Astrocyte of the hippocampus (primary cell): ENCODE data around the gene GTSF1L.
"Not testable (repeated sequence)": the region's sequence is repeated elsewhere in the genome, so short reads cannot be mapped to it uniquely, and the experiment has no call there.

ENCODE experiments used
- DNase-seq: peaks from one replicate; pipeline ENCODE4 v3.0.0; 2011; ENCODE audit warnings: low read depth, low spot score

The GTSF1L gene

DNA sequence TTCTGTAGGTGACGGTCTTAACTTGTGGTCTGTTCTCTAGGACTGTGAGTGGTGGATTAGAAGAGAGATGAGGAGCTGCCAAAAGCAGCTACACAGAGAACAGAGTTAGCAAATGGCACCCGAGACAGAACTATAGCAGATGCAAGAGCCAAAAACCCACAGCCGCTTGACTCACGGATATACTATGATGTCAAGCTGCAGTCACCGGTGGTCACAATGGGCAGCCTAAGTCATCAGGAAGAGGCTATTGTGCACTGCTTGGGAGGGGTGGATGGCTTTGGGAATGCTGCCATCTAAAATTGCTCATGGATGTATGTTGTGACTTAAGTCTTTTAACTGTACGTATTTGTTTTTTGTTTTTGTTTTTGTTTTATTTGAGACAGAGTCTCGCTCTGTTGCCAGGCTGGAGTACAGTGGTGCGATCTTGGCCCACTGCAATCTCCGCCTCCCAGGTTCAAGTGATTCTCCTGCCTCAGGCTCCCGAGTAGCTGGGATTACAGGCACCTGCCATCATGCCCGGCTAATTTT lies at the start of gene GTSF1L:
Gene GTSF1L (minus strand): TSS at position 192 of the 528 bp plus-strand sequence. CDS start 308 bp downstream, outside the sequence.
- peak; percentile 84 for DNase-seq

GRCh38 chr20:43774754-43775153 lies 48.0 kb upstream of the GTSF1L start:
- DNase-seq: no peak

- no peak for DNase-seq
Measured at GRCh38 chr20:43771503-43772190, 44.8 kb upstream of the GTSF1L start.

GRCh38 chr20:43770342-43770741 lies 43.5 kb upstream of the GTSF1L start:
- DNase-seq: no peak

DNA sequence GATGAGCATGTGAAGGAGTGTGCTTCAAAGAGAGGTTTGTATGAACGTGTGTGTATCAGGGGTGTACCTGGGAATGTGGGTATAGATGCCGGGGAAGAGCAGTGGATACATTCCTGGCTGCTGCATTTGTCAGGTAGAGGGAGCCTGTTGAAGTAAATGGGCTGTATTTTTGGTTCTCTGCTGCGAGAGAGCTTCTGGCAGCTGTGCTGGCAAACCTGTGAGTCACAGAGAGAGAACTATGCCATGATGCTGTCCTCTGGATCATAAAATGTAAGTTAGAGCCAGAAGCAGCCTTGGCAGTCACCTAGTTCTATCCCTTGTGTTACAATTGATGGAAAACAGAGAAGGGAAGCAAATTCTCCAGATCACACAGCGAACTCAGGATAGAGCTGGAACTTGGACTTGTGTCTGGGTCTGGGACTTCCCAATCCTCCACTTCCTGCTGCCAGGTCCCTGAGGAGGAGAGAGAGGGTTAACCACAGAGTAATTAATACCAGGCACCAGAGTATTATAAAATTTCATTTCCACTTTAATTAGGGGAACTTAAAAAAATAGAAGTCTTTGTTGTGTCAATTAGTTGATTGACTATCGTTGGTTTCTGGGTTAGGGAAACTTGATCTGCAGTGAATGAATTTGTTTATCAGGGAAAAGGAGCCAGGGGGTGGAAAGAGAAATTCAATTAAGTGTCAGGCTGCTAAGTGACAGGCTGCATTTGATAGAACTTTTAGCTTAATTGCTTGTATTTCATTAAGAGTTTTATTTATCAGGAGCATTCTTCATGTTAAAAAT lies 41.1 kb upstream of the GTSF1L start:
- peak; percentile 72 for DNase-seq

DNA sequence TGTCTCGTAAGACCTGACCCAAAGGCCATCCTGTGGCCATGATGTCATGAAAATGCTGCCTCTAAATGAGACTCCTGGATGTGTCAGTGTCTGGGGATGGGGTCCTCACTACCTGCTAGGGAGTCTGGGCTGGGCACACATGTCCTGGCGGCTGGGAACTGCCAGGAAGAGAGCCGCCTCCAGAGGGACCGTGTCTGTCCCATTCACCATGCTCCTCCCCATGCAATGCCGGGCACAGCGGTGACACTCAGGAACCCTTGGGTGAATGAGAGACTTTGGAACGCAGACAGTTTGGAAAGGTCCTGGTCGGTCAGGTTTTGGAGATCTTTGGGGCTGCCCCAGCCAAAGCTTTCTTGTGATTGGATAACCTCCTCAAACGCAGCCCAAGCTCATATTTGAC lies 40.1 kb upstream of the GTSF1L start:
- DNase-seq: no peak

DNA sequence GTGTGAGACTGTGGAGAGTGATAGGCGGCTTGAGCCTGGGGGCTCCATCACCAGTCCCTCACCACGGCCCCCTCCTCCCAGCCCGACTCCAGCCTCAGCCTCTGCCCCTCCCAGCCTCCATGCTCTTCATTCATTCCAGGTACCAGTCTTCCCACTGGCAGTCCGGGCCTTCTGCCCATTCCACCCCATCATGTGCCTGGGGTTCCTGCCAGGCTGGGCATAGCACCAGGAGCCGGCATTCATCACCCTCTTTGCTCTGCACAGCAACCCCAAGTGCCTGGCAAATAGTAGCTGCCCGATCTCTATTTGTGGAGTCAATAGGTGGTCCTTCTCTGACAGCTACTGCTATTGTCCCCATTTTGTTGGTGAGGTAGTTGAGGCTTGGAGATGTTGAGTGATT lies 39.6 kb upstream of the GTSF1L start:
- peak; percentile 56 for DNase-seq

GRCh38 chr20:43765916-43766315 lies 39.1 kb upstream of the GTSF1L start:
- DNase-seq: peak; percentile 34

DNA sequence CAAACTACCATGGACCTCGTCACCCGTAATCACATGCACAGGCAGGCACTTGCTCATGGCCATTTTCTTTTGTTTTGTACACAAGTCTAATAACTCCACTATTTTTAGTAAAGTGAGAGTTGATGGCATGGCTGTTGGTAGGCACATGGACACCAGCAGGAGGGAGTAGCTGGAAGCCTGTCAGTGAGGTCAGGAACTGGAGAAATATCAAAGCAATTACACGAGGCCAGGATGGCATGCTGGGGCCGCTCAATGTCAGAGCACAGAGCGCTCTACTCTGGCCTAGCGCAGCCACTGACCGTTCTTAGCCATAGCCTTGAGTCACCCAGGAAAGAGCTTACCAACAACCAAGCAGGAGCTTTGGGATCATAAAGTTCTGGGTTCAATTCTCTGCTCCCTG lies 36.1 kb upstream of the GTSF1L start:
- DNase-seq: no peak

DNA sequence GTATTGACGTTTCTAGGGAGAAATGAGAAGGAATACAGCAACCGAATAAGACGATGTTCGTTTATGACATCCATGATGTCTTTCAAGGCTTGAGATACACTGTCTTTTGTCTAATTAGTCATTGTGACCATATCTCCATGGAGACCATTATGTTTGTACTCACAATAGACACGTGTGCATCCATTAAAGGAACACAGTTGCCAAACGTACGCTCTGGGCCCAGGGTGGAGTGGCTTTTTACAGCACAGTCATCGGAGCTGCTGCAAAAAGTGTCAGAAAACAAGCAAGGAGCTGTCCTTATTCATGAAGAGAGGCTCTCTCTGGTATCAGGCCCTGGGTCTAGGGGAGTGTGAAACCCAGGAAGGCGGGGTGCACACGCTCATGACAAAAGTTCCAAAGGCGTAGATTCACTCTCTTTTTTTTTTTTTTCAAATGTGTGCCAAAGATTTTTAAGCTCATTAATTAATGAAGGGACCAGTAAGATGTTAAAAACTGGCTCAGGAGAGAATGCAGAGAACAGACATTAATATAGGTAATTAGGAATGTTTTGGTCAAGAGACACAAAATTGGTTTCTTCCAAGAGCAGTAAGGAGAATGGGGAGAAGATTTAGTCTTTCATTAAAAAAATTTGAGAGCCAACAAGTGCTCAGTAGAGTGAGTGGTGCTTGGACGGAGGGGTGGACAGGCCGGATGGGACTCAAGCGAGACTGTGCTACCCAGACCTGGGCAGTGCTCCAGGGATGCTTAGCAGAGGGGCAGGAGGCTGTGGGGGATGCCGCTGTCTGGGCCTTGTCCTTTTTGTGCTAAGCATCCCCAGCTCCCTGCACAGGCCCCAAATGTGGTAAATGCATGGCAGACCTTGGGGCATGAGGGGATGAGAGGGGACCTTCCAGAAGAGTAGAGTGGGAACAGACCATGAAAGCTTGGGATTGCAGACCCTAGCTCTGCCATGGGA lies 34.9 kb upstream of the GTSF1L start:
- DNase-seq: peak; percentile 39

DNA sequence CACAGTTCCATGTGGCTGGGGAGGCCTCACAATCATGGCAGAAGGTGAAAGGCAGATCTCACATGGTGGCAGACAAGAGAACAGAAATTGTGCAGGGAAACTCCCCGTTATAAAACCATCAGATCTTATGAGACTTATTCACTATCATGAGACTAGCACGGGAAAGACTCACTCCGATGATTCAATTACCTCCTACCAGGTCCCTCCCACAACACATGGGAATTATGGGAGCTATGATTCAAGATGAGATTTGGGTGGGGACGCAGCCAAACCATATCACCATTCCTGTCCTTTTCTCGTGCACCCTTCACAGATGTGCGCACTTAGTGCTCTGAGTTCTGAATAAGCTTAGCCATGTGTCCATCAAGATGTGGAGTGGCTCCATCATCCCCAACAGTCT lies 31.1 kb upstream of the GTSF1L start:
- not testable (repeated sequence) for DNase-seq

GRCh38 chr20:43755851-43756250 lies 29.0 kb upstream of the GTSF1L start:
- peak; percentile 48 for DNase-seq

DNA sequence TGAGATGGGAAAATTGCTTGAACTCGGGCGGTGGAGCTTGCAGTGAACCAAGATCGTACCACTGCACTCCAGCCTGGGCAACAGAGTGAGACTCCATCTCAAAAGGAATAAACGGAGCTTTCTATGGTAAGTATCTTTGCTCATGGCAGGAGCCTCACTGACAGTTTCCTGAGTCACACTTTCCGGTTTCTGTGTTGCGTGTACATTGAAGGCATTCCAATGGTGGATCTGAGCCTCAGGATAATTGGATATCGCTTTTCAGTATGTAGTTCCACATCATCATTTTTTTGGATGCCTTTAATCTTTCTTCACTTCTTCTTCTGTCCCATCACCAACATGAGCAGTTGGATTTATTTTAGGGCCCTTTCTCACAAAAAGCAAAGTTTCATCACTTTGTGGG lies 28.6 kb upstream of the GTSF1L start:
- no peak for DNase-seq

GRCh38 chr20:43752561-43753301 lies 25.9 kb upstream of the GTSF1L start:
- DNase-seq: peak; percentile 88

DNA sequence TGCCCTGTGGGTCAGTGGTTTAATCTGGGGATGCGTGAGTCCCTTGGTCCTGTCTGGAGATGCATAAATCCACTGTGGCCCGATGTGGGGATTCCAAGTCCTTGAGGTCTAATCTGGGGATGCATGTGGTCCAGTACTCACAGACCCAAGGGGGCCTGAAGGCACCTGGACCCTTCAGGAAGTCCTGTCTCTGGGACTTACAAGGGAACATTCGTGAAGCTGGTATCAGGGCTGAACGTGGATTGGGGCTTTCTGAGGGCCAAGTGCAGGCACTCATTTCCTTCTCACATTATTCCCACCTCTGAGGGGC lies 25.2 kb upstream of the GTSF1L start:
- DNase-seq: no peak

DNA sequence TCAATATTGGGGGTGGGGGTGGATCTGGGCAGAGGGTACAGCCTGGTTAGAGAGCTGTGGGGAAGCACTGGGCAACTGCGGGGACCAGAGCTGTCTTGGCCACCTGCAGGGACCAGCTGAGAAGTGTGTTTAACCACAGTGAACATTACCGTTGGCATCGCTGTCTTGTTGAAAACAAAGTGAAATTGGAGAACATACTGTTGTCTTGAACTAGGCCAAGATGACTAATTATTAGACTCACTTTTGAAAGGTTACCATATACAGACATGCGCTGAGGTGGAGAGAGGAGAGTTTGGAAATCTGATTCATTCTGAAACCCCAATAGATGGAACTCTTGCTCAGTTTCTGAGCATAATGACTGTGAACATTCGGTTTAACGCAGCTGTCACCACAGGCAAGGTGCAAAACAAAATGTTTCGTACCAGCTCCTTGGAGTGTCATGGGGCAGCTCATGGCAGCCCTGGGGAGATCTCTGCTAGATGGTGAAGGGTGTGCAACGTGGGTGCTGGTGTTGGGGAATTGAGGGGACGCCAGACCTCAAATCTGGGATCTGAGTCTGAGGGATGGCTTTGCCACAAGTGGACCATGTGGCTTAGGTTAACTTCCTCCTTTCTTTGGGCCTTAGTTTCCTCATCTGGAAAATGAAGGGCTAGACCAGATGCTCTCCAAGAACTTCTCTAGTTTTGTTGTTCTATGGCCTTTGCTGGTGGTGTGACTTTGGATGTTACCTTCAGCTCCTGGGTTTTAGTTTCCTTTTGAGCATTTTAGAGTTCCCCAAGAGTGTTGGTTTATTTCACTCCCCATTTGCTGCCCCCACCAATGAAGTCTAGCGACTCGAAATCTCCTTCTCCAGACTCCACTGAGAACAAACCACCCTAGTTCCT lies 24.6 kb upstream of the GTSF1L start:
- DNase-seq: peak; percentile 73

- no peak for DNase-seq
Measured at GRCh38 chr20:43750774-43751166, 24.0 kb upstream of the GTSF1L start.

DNA sequence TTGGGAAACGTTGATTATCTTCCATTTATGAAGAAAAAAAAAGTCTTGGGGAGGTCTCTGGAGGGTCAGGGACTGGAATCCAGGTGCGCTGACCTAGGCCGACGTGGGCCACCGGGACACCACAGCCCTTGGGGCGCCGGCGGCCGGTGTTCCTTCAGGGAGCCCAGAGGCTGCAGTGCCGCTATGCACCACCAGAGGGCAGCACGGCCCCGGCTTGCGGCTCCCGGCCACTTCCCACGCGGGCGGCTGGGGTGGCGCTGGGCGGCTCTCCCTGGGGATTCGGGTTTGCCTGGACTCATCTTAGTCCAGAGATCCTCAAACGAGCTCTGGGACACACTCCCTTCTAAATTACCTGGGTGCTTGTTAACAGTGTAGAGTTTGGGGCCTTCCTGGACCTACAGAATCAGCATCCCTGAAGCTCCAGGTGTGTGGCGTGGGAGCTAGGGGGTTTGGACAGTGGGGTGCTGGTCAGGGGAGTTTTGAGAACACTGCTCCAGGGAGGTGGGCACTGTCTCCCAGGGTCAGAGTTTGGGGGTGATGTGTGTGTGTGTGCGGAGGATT lies 23.0 kb upstream of the GTSF1L start:
- DNase-seq: peak; percentile 85

DNA sequence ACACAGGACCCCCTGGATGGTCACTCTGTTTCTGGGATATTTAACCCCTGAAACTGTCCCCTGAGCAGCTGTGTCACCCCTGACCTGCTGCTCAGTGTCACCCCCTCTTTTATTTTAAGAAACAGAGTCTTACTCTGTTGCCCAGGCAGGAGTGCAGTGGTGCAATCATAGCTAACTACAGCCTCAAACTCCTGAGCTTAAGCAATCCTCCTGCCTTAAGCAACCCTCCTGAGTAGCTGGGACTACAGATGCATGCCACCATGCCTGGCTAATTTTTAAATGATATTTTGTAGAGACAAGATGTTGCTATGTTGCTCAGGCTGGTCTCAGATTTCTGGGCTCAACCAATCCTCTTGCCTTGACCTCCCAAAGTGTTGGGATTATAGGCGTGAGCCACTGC lies 21.5 kb upstream of the GTSF1L start:
- no peak for DNase-seq
